Ovary (tissue), 9 donors: ENCODE measurements around the gene PDE3B. TPM values are rescaled to one million over a fixed set of nuclear protein-coding genes. Genes with fewer than 3 reads are reported as not detected.

ENCODE experiments used
- DNase-seq, 5 donors: peaks; one replicate each; pipeline ENCODE4 v3.0.0-alpha.2; 2019 to 2020
- H3K27ac ChIP-seq, 2 donors: fragments of 200-600 bp; one replicate each; pipeline versions ENCODE4 v1.5.1 to v1.8.0; 2019 to 2022
- H3K27me3 ChIP-seq: fragments of 200-600 bp; one replicate; pipeline ENCODE4 v1.8.0; 2022
- H3K36me3 ChIP-seq: fragments of 200-600 bp; sonication (generic); one replicate; pipeline ENCODE4 v1.5.1; 2019
- H3K4me1 ChIP-seq: one replicate; pipeline ENCODE4 v1.8.1; 2013; ENCODE audit warnings: mild to moderate bottlenecking, moderate library complexity; ENCODE audit not compliant: insufficient read depth
- H3K4me3 ChIP-seq: fragments of 200-600 bp; sonication (generic); one replicate; pipeline ENCODE4 v1.5.1; 2017
- H3K9me3 ChIP-seq, 2 donors: fragments of 200-600 bp in 1 of 2; sonication (generic) in 1 of 2; one replicate each; pipeline versions ENCODE4 v1.5.1 to v1.8.1; 2013 to 2019; ENCODE audit warnings: mild to moderate bottlenecking in 1 of 2, moderate library complexity in 1 of 2
- EP300 ChIP-seq: sonication (generic); formaldehyde crosslinking; IDR thresholded peaks from one replicate; pipeline ENCODE4 v1.6.1; 2017; ENCODE audit warnings: antibody characterized with exemption
- POLR2A ChIP-seq: fragments of 450-650 bp; IDR thresholded peaks from one replicate; pipeline ENCODE4 v1.6.1; 2017; ENCODE audit warnings: antibody characterized with exemption, mild to moderate bottlenecking, moderate library complexity
- WGBS, 3 donors: extraction: QIAGEN DNeasy Blood & Tissue Kit in 1 of 3; methylation state at CpG; one replicate each; pipeline versions ENCODE4 v1.1.5 to v1.1.7; 2013 to 2017; 5-methylcytosine and 5-hydroxymethylcytosine counted together
- intact Hi-C, 4 donors: fragments of 100-400 bp; cut with DNase I; formaldehyde crosslinking; loops; one replicate each; pipeline versions ENCODE4 v1.11.0 to v1.15.1; 2022 to 2023
- polyA plus RNA-seq, 2 donors: library from polyadenylated mRNA; stranded (reverse); fragments of 200-250 nt in 1 of 2; fragments of 350-450 nt in 1 of 2; fragmentation: Illumina TruSeq in 1 of 2; extraction: RNeasy Lipid Tissue Mini Kit (QIAGEN cat#74804) in 1 of 2; gene quantifications; one replicate each; pipeline ENCODE4 v1.2.3, GENCODE V29; 2013 to 2014
- total RNA-seq, 7 donors: library from RNA; depleted of rRNA in 2 of 7; stranded (reverse); fragments of >200 nt in 2 of 7; fragmentation: NEBNext Ultra II Directional in 3 of 7; extraction: Animal tissue kit (Norgen Biotek cat#: 25700) in 3 of 7; gene quantifications; one replicate each; pipeline versions ENCODE4 v1.1.0 to v1.2.4, GENCODE V29; 2016 to 2023
- TF ChIP-seq, protein P1 (sequence below), 3 donors: fragments of 450-650 bp in 2 of 3; fragments of 200-600 bp in 1 of 3; IDR thresholded peaks; one replicate each; pipeline versions ENCODE4 v1.5.1 to v1.8.0; 2016 to 2022; ENCODE audit warnings: antibody characterized with exemption in 3 of 3, mild to moderate bottlenecking in 1 of 3
- donor health status: DM: no; HTN: no; CAD: no; lungs with moderate emphysema.
- donor health status: DM: no; HTN: no; CAD: no.
- donor health status: Bipolar disorder and iron deficiency.
- donor health status: DM: yes; HTN: yes; CAD: no.
- donor health status: DM: no; HTN: no; CAD: no.
- donor health status: DM: yes; HTN: yes; CAD: no.

The PDE3B gene
- total and polyA plus RNA-seq, 9 donors = 0.13 to 5.9 (median 1.2) TPM

DNA sequence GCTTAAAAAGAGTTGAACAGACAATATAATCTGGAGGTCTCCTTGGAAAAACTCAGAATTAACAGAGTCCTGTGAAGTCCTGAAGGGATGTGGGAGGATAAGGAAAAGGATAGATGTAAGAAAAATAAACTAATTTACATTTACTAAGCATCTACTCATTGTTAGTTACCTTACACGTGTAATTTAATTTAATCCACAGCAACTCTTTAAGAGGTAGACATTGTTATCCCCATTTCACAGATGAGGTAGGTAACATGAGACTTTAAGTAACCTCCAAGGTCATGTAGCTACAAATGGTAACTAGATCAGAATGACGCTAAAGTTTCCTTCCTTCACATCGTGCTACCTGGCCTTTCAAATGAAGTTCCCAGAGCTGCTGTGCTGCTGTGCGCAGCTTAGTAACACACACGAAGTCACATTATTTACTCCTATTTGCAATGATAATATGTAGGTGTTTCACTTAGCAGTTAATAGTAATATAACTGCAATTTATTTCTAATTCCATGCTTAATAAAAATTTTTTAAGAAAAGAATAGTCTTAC is 5.7 kb upstream of the PDE3B start:
- intact Hi-C loops = no loop called here
- 78 to 85% (median 83%) methylated on average over 5 of the region's 5 CpGs for WGBS, 3 donors
- no peaks in the 10 kb centered on the region for H3K4me1 ChIP-seq
- H3K9me3 ChIP-seq = no peaks in the 10 kb centered on the region
- TF ChIP-seq, protein P1, sequence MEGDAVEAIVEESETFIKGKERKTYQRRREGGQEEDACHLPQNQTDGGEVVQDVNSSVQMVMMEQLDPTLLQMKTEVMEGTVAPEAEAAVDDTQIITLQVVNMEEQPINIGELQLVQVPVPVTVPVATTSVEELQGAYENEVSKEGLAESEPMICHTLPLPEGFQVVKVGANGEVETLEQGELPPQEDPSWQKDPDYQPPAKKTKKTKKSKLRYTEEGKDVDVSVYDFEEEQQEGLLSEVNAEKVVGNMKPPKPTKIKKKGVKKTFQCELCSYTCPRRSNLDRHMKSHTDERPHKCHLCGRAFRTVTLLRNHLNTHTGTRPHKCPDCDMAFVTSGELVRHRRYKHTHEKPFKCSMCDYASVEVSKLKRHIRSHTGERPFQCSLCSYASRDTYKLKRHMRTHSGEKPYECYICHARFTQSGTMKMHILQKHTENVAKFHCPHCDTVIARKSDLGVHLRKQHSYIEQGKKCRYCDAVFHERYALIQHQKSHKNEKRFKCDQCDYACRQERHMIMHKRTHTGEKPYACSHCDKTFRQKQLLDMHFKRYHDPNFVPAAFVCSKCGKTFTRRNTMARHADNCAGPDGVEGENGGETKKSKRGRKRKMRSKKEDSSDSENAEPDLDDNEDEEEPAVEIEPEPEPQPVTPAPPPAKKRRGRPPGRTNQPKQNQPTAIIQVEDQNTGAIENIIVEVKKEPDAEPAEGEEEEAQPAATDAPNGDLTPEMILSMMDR (IDR thresholded peaks at IDR 0.05) = no peak
- TF ChIP-seq EP300 (no peak), POLR2A (no peak)
- H3K27me3 ChIP-seq = no peaks in the 10 kb centered on the region
- no peak for DNase-seq
- H3K36me3 ChIP-seq = no peaks in the 10 kb centered on the region
- H3K4me3 ChIP-seq = no peak overlapping the region
- H3K27ac ChIP-seq = no peak overlapping the region

DNA sequence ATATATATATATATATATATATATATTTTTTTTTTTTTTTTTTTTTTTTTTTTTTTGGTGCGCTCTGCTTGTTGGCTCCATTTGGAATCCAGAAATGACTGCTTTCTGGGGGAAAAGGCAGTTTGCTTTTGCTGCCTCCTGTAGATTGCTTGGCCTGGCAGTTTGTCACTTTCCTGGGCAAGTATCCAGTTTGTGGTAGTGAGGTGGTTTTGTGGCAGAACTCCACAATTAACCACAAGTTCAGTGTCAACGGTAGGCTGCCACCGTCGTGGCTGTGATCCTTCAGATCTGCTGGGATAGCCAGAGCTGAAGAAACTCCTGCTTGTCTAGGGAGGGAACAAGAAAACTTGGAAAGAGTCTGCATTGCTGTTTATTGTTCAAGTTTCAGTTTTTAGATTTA is 5.0 kb upstream of the PDE3B start:
- H3K9me3 ChIP-seq = no peaks in the 10 kb centered on the region
- DNase-seq = no peak
- H3K4me3 ChIP-seq = no peak overlapping the region
- no peaks in the 10 kb centered on the region for H3K36me3 ChIP-seq
- H3K4me1 ChIP-seq = no peaks in the 10 kb centered on the region
- intact Hi-C loops = no loop called here
- no peak overlapping the region for H3K27ac ChIP-seq
- H3K27me3 ChIP-seq = no peaks in the 10 kb centered on the region
- TF ChIP-seq POLR2A (no peak), EP300 (no peak)
- TF ChIP-seq, protein P1 (IDR thresholded peaks at IDR 0.05) = no peak
- 66 to 74% (median 70%) methylated on average over 4 of the region's 4 CpGs for WGBS, 3 donors

DNA sequence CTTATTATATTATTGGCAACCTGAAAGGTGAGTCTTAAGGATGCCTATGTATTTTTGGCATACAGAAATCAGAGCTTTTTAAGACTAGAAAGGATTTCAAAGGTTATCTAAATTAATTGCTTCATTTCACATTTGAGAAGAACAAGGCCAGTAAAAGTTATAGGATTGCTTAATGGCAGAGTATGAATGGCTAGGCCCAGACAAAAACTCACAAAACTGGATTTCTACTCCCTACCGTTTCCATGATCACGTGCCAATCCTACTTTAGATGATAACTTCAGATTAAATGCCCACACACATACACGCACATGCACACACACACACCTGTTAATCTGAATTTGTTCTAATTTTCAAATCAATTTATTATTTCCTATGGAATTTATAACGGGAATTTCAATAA is 1.8 kb upstream of the PDE3B start:
- TF ChIP-seq POLR2A = no peak
- no peak for TF ChIP-seq EP300
- TF ChIP-seq, protein P1 (IDR thresholded peaks at IDR 0.05) = no peak
- no peaks in the 10 kb centered on the region for H3K9me3 ChIP-seq
- no peaks in the 10 kb centered on the region for H3K36me3 ChIP-seq
- DNase-seq = no peak
- H3K27me3 ChIP-seq = no peaks in the 10 kb centered on the region
- 91 to 94% (median 91%) methylated on average over 4 of the region's 4 CpGs for WGBS, 3 donors
- H3K4me3 ChIP-seq = no peak overlapping the region
- H3K4me1 ChIP-seq = peaks cover 4% of the 10 kb centered on the region
- H3K27ac ChIP-seq = no peak overlapping the region
- intact Hi-C loops = no loop called here

DNA sequence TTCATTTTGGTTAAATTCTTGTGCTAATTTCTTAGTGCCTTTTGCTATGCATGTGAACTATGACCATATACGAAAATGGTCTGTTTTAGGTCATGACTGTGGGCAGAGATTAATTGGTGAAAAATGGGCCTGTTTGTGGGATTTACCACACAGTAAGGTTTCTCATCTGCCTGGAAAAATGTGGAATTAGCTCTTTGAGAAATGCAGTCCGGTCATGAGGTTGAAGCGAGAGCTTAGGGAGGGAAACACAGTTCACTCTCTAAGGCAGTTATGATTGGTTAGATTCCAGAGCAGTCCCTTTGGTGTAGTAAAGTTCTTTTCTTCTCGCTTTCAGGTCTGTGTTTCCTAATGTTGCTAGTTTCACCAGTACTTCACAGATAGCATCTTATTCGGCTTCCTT is 1.2 kb upstream of the PDE3B start:
- DNase-seq = no peak
- no peak overlapping the region for H3K27ac ChIP-seq
- no peak overlapping the region for H3K4me3 ChIP-seq
- peaks cover 4% of the 10 kb centered on the region for H3K4me1 ChIP-seq
- TF ChIP-seq, protein P1 (IDR thresholded peaks at IDR 0.05) = no peak
- no peak for TF ChIP-seq EP300
- TF ChIP-seq POLR2A = no peak
- intact Hi-C loops = no loop called here
- H3K27me3 ChIP-seq = no peaks in the 10 kb centered on the region
- WGBS, 3 donors = 92 to 93% (median 93%) methylated on average over 5 of the region's 5 CpGs
- no peaks in the 10 kb centered on the region for H3K9me3 ChIP-seq
- no peaks in the 10 kb centered on the region for H3K36me3 ChIP-seq
